KMS-11 (cell line): ENCODE data around the gene TMEM59.

Source experiments
- H2AFZ ChIP-seq: fragments of 200-600 bp; sonication (generic); 2 replicates; pipeline ENCODE4 v1.6.1; 2016; ENCODE audit warnings: antibody characterized with exemption, mixed run types, low read depth
- H3K27ac ChIP-seq: fragments of 200-600 bp; sonication (generic); 2 replicates; pipeline ENCODE4 v1.6.1; 2016; ENCODE audit warnings: mild to moderate bottlenecking, mixed run types
- H3K27me3 ChIP-seq: fragments of 200-600 bp; sonication (generic); 2 replicates; pipeline ENCODE4 v1.6.1; 2017; ENCODE audit warnings: mild to moderate bottlenecking, low read depth, mixed run types, moderate library complexity; ENCODE audit not compliant: insufficient read depth
- H3K36me3 ChIP-seq: fragments of 200-600 bp; sonication (generic); 2 replicates; pipeline ENCODE4 v1.6.1; 2017; ENCODE audit warnings: mild to moderate bottlenecking, mixed run types; ENCODE audit not compliant: insufficient read depth
- H3K4me1 ChIP-seq: fragments of 200-600 bp; sonication (generic); 2 replicates; pipeline ENCODE4 v1.6.1; 2016; ENCODE audit warnings: mild to moderate bottlenecking, low read depth, mixed run types; ENCODE audit not compliant: poor library complexity, severe bottlenecking
- H3K4me2 ChIP-seq: fragments of 200-600 bp; sonication (generic); 2 replicates; pipeline ENCODE4 v1.7.0; 2016; ENCODE audit warnings: mild to moderate bottlenecking, mixed run types
- H3K4me3 ChIP-seq: fragments of 200-600 bp; sonication (generic); IDR thresholded peaks from 2 replicates; pipeline ENCODE4 v1.6.1; 2017; ENCODE audit warnings: low read depth, low read length, mixed read lengths; ENCODE audit not compliant: insufficient read depth
- H3K79me2 ChIP-seq: fragments of 200-600 bp; sonication (generic); 2 replicates; pipeline ENCODE4 v1.6.1; 2016; ENCODE audit warnings: low read depth, mixed run types; ENCODE audit not compliant: insufficient read depth
- H3K9ac ChIP-seq: fragments of 200-600 bp; sonication (generic); 2 replicates; pipeline ENCODE4 v1.6.1; 2016; ENCODE audit warnings: mild to moderate bottlenecking, mixed run types
- H4K20me1 ChIP-seq: fragments of 200-600 bp; sonication (generic); 2 replicates; pipeline ENCODE4 v1.6.1; 2016; ENCODE audit warnings: mild to moderate bottlenecking, mixed run types; ENCODE audit not compliant: insufficient read depth
- CTCF ChIP-seq: fragments of 200-600 bp; sonication (generic); conservative IDR thresholded peaks from 2 replicates; pipeline ENCODE4 v1.6.1; 2017; ENCODE audit warnings: low read depth, mild to moderate bottlenecking, antibody characterized with exemption, low read length, moderate library complexity, mixed read lengths

The TMEM59 gene

GRCh38 chr1:54010415-54011117 lies 42.4 kb downstream of the TMEM59 start:
- Histone ChIP-seq H3K9ac (no peak overlapping the region), H3K4me1 (no peaks in the 10 kb centered on the region), H2AFZ (no peak overlapping the region), H3K36me3 (no peaks in the 10 kb centered on the region), H3K27me3 (peaks cover 11% of the 10 kb centered on the region; the same call in 1 of the 2 replicates), H3K4me3 (no peak overlapping the region), H3K4me2 (no peak overlapping the region), H3K27ac (no peak overlapping the region), H4K20me1 (no peaks in the 10 kb centered on the region), H3K79me2 (no peaks in the 10 kb centered on the region)
- no peak for TF ChIP-seq CTCF

GRCh38 chr1:54009406-54009805 lies 43.6 kb downstream of the TMEM59 start:
- TF ChIP-seq CTCF: no peak
- no peak overlapping the region for H3K27ac ChIP-seq
- H3K4me1 ChIP-seq: no peaks in the 10 kb centered on the region
- H3K79me2 ChIP-seq: no peaks in the 10 kb centered on the region
- no peak overlapping the region for H2AFZ ChIP-seq
- no peak overlapping the region for H3K4me2 ChIP-seq
- no peaks in the 10 kb centered on the region for H4K20me1 ChIP-seq
- H3K9ac ChIP-seq: no peak overlapping the region
- H3K4me3 ChIP-seq: no peak overlapping the region
- peaks cover 11% of the 10 kb centered on the region; the same call in 1 of the 2 replicates for H3K27me3 ChIP-seq
- H3K36me3 ChIP-seq: no peaks in the 10 kb centered on the region

GRCh38 chr1:54008876-54009275 lies 44.1 kb downstream of the TMEM59 start:
- Histone ChIP-seq H3K9ac (no peak overlapping the region), H3K79me2 (no peaks in the 10 kb centered on the region), H3K4me1 (no peaks in the 10 kb centered on the region), H4K20me1 (no peaks in the 10 kb centered on the region), H3K4me3 (no peak overlapping the region), H2AFZ (no peak overlapping the region), H3K4me2 (no peak overlapping the region), H3K27ac (no peak overlapping the region), H3K36me3 (no peaks in the 10 kb centered on the region), H3K27me3 (peaks cover 11% of the 10 kb centered on the region; the same call in 1 of the 2 replicates)
- no peak for TF ChIP-seq CTCF

GRCh38 chr1:54007613-54008012 lies 45.4 kb downstream of the TMEM59 start:
- Histone ChIP-seq H3K27me3 (peaks cover 10% of the 10 kb centered on the region; the same call in 1 of the 2 replicates), H3K79me2 (no peaks in the 10 kb centered on the region), H3K27ac (no peak overlapping the region), H2AFZ (no peak overlapping the region), H3K36me3 (no peaks in the 10 kb centered on the region), H4K20me1 (no peaks in the 10 kb centered on the region), H3K4me3 (no peak overlapping the region), H3K4me1 (no peaks in the 10 kb centered on the region), H3K9ac (no peak overlapping the region), H3K4me2 (no peak overlapping the region)
- no peak for TF ChIP-seq CTCF
